H1 (cell line): Measurements from ENCODE around the gene STK32C. TPM values are rescaled to one million over a fixed set of nuclear protein-coding genes. Genes with fewer than 3 reads are reported as not detected.

ENCODE experiments used
- CTBP2 ChIP-seq: IDR thresholded peaks from 2 replicates; pipeline ENCODE4 v1.7.0; 2011; ENCODE audit warnings: borderline replicate concordance, mild to moderate bottlenecking, moderate library complexity, mixed read lengths, low read length; ENCODE audit not compliant: insufficient read depth, insufficient read length
- POU5F1 ChIP-seq: IDR thresholded peaks from 2 replicates; pipeline ENCODE4 v1.6.1; 2011; ENCODE audit warnings: low read depth, mild to moderate bottlenecking, low read length, moderate library complexity
- polyA plus RNA-seq, 7 experiments: library from polyadenylated mRNA; depleted of rRNA in 3 of 7; stranded (reverse) in 5 of 7; unstranded in 2 of 7; fragments of >200 nt in 5 of 7; fragments of 200-250 nt in 2 of 7; gene quantifications; 1 replicate in 5 of 7; 2 replicates in 1 of 7; 4 replicates in 1 of 7; pipeline versions ENCODE4 v1.2.1 to v1.2.3, GENCODE V29; 2011 to 2013; ENCODE audit warnings: missing spikeins in 2 of 7, mixed read lengths in 2 of 7
- total RNA-seq: library from RNA; stranded (reverse); fragmentation: NEBNext Ultra II Directional; extraction: Animal tissue kit (Norgen Biotek cat#: 25700); gene quantifications from 2 replicates; pipeline ENCODE4 v1.2.1, GENCODE V29; 2021

STK32C gene
- total and polyA plus RNA-seq, 2 of the 8 experiments (the other 6 are each of a cell fraction or from before 2014, with no cell fraction given), result 10.6 to 15.6 TPM

GRCh38 chr10:132293813-132294520 lies 13.8 kb downstream of the STK32C start (continued):
- TF ChIP-seq CTBP2, result no peak
- TF ChIP-seq POU5F1, result no peak
